Neural cell (in vitro differentiated cells): Measurements from ENCODE around the gene SECISBP2. TPM values are rescaled to one million over a fixed set of nuclear protein-coding genes. Genes with fewer than 3 reads are reported as not detected.

ENCODE experiments used
- H2AFZ ChIP-seq: fragments of 200-600, 300-800 bp; sonication (generic), shearing (Covaris generic); 2 replicates; pipeline ENCODE4 v1.6.0; 2014; ENCODE audit warnings: low read depth, mild to moderate bottlenecking, antibody characterized with exemption, low read length, moderate library complexity
- H3F3A ChIP-seq: fragments of 200-600 bp; shearing (Covaris generic); 2 replicates; pipeline ENCODE4 v1.6.1; 2016; ENCODE audit warnings: mild to moderate bottlenecking, moderate library complexity, mixed read lengths, antibody characterized with exemption, low read length; ENCODE audit not compliant: insufficient read depth, poor library complexity, severe bottlenecking
- H3K27ac ChIP-seq: fragments of 200-600, 300-800 bp; sonication (generic), shearing (Covaris generic); 2 replicates; pipeline ENCODE4 v1.5.1; 2014; ENCODE audit warnings: mild to moderate bottlenecking, low read length, moderate library complexity
- H3K27me3 ChIP-seq: fragments of 300-800, 200-600 bp; sonication (generic), shearing (Covaris generic); 2 replicates; pipeline ENCODE4 v1.6.0; 2014; ENCODE audit warnings: mild to moderate bottlenecking, low read depth, low read length, moderate library complexity; ENCODE audit not compliant: insufficient read depth
- H3K36me3 ChIP-seq: fragments of 300-800, 200-600 bp; sonication (generic), shearing (Covaris generic); 2 replicates; pipeline ENCODE4 v1.5.1; 2014; ENCODE audit warnings: mild to moderate bottlenecking, antibody characterized with exemption, low read length, moderate library complexity; ENCODE audit not compliant: insufficient read depth
- H3K4me2 ChIP-seq: fragments of 300-800, 200-600 bp; sonication (generic), shearing (Covaris generic); 2 replicates; pipeline ENCODE4 v1.6.0; 2014; ENCODE audit warnings: mild to moderate bottlenecking, low read length
- H3K4me3 ChIP-seq: fragments of 300-800, 200-600 bp; sonication (generic), shearing (Covaris generic); 2 replicates; pipeline ENCODE4 v1.5.1; 2014; ENCODE audit warnings: mild to moderate bottlenecking, low read length, moderate library complexity
- H3K79me2 ChIP-seq: fragments of 200-600 bp; shearing (Covaris generic); replicated peaks from 2 replicates; pipeline ENCODE4 v1.6.0; 2014; ENCODE audit warnings: mild to moderate bottlenecking, low read length, moderate library complexity; ENCODE audit not compliant: insufficient read depth
- H3K9ac ChIP-seq: fragments of 300-800, 200-600 bp; sonication (generic), shearing (Covaris generic); 2 replicates; pipeline ENCODE4 v1.6.1; 2016; ENCODE audit warnings: mild to moderate bottlenecking, low read length, mixed read lengths
- H3K9me2 ChIP-seq: fragments of 200-600 bp; shearing (Covaris generic); 2 replicates; pipeline ENCODE4 v1.6.1; 2016; ENCODE audit warnings: mild to moderate bottlenecking, low read length, mixed read lengths; ENCODE audit not compliant: insufficient read depth
- H3K9me3 ChIP-seq: fragments of 200-600, 300-800 bp; sonication (generic), shearing (Covaris generic); 2 replicates; pipeline ENCODE4 v1.6.1; 2016; ENCODE audit warnings: mild to moderate bottlenecking, mixed run types, low read length, moderate library complexity, mixed read lengths
- H4K20me1 ChIP-seq: fragments of 200-600 bp; shearing (Covaris generic); 2 replicates; pipeline ENCODE4 v1.6.1; 2016; ENCODE audit warnings: mild to moderate bottlenecking, mixed run types; ENCODE audit not compliant: insufficient read depth
- EP300 ChIP-seq: fragments of 450-650 bp; conservative IDR thresholded peaks from 2 replicates; pipeline ENCODE4 v1.6.1; 2014; ENCODE audit warnings: antibody characterized with exemption, mild to moderate bottlenecking, moderate library complexity; ENCODE audit not compliant: poor library complexity, severe bottlenecking
- EZH2 ChIP-seq: fragments of 200-600, 300-800 bp; shearing (Covaris generic), sonication (generic); IDR thresholded peaks from 2 replicates; pipeline ENCODE4 v1.6.1; 2014; ENCODE audit warnings: antibody characterized with exemption, low read length, borderline replicate concordance, mild to moderate bottlenecking; ENCODE audit not compliant: insufficient read depth, poor library complexity, severe bottlenecking
- MXI1 ChIP-seq: fragments of 450-650 bp; conservative IDR thresholded peaks from 2 replicates; pipeline ENCODE4 v1.6.1; 2014; ENCODE audit warnings: antibody characterized with exemption, mild to moderate bottlenecking; ENCODE audit not compliant: poor library complexity, severe bottlenecking
- POLR2AphosphoS5 ChIP-seq: IDR thresholded peaks from 2 replicates; pipeline ENCODE4 v1.6.1; 2012
- RAD21 ChIP-seq: fragments of 450-650 bp; conservative IDR thresholded peaks from 2 replicates; pipeline ENCODE4 v1.6.1; 2014; ENCODE audit warnings: antibody characterized with exemption, mild to moderate bottlenecking, moderate library complexity
- SMC3 ChIP-seq: fragments of 450-650 bp; conservative IDR thresholded peaks from 2 replicates; pipeline ENCODE4 v1.6.1; 2014; ENCODE audit warnings: antibody characterized with exemption, mild to moderate bottlenecking, moderate library complexity; ENCODE audit not compliant: poor library complexity
- TAF1 ChIP-seq: IDR thresholded peaks from 2 replicates; pipeline ENCODE4 v1.6.1; 2012; ENCODE audit warnings: low read depth
- polyA plus RNA-seq: library from polyadenylated mRNA; depleted of rRNA; stranded (reverse); fragments of >200 nt; gene quantifications from 2 replicates; pipeline ENCODE4 v1.2.3, GENCODE V29; 2014
- TF ChIP-seq, protein P1 (sequence below): IDR thresholded peaks from 2 replicates; pipeline ENCODE4 v1.6.1; 2012; ENCODE audit warnings: borderline replicate concordance
- TF ChIP-seq, protein P2 (sequence below): fragments of 450-650 bp; IDR thresholded peaks from 2 replicates; pipeline ENCODE4 v1.5.1; 2014; ENCODE audit warnings: antibody characterized with exemption, mild to moderate bottlenecking, moderate library complexity; ENCODE audit not compliant: poor library complexity, severe bottlenecking

Gene SECISBP2
- polyA plus RNA-seq, 1 donor from 2014 or later: 121 TPM

DNA sequence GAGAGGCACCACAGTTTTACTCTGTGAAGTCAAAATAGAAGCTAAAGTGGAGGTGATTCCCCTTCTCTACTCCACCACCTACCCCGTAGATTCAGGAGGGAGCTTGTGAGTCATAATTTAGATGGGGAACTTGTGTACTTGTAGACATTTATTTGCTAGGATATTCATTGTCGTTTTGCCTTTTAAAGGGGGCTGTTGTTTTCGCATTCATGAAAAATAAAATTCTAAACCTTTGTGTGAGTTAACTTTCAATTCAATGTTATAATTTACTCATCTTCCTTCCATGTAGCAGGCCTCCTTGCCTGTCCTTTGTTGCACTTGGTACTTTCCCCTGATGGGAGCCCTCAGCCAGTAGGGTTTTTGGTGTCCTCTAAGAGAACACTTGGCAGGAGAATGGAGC, 22.0 kb downstream of the SECISBP2 start:
- Histone ChIP-seq H3K9me2 (no peaks in the 10 kb centered on the region), H3K9me3 (no peaks in the 10 kb centered on the region), H3K27me3 (no peaks in the 10 kb centered on the region), H4K20me1 (no peaks in the 10 kb centered on the region), H3K9ac (no peak overlapping the region), H3F3A (no peaks in the 10 kb centered on the region), H2AFZ (no peak overlapping the region), H3K4me3 (no peak overlapping the region), H3K36me3 (peaks cover 38% of the 10 kb centered on the region), H3K79me2 (peaks cover 2% of the 10 kb centered on the region), H3K4me2 (no peak overlapping the region), H3K27ac (no peak overlapping the region)
- no peak for TF ChIP-seq MXI1
- TF ChIP-seq, protein P1, sequence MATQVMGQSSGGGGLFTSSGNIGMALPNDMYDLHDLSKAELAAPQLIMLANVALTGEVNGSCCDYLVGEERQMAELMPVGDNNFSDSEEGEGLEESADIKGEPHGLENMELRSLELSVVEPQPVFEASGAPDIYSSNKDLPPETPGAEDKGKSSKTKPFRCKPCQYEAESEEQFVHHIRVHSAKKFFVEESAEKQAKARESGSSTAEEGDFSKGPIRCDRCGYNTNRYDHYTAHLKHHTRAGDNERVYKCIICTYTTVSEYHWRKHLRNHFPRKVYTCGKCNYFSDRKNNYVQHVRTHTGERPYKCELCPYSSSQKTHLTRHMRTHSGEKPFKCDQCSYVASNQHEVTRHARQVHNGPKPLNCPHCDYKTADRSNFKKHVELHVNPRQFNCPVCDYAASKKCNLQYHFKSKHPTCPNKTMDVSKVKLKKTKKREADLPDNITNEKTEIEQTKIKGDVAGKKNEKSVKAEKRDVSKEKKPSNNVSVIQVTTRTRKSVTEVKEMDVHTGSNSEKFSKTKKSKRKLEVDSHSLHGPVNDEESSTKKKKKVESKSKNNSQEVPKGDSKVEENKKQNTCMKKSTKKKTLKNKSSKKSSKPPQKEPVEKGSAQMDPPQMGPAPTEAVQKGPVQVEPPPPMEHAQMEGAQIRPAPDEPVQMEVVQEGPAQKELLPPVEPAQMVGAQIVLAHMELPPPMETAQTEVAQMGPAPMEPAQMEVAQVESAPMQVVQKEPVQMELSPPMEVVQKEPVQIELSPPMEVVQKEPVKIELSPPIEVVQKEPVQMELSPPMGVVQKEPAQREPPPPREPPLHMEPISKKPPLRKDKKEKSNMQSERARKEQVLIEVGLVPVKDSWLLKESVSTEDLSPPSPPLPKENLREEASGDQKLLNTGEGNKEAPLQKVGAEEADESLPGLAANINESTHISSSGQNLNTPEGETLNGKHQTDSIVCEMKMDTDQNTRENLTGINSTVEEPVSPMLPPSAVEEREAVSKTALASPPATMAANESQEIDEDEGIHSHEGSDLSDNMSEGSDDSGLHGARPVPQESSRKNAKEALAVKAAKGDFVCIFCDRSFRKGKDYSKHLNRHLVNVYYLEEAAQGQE: no peak
- TF ChIP-seq, protein P2, sequence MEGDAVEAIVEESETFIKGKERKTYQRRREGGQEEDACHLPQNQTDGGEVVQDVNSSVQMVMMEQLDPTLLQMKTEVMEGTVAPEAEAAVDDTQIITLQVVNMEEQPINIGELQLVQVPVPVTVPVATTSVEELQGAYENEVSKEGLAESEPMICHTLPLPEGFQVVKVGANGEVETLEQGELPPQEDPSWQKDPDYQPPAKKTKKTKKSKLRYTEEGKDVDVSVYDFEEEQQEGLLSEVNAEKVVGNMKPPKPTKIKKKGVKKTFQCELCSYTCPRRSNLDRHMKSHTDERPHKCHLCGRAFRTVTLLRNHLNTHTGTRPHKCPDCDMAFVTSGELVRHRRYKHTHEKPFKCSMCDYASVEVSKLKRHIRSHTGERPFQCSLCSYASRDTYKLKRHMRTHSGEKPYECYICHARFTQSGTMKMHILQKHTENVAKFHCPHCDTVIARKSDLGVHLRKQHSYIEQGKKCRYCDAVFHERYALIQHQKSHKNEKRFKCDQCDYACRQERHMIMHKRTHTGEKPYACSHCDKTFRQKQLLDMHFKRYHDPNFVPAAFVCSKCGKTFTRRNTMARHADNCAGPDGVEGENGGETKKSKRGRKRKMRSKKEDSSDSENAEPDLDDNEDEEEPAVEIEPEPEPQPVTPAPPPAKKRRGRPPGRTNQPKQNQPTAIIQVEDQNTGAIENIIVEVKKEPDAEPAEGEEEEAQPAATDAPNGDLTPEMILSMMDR: no peak
- no peak for TF ChIP-seq RAD21
- no peak for TF ChIP-seq POLR2AphosphoS5
- no peak for TF ChIP-seq EP300
- TF ChIP-seq TAF1: no peak
- TF ChIP-seq EZH2: no peak
- TF ChIP-seq SMC3: no peak

DNA sequence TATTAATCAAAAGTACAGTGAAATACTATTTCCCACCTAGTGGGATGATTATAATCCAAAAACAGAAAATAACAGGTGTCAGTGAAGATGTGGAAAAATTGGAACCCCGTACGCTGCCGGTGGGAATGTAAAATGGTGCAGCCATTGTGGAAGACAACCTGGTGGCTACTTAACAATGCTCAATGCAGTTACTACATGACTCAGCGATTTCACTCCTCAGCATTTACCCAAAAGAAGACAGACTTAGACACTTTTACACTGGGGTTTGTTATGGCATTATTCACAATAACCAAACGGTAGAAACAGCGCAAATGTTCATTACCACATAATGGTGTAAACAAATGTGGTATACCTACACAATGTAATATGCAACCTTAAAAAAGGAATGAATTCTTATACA, 23.9 kb downstream of the SECISBP2 start:
- Histone ChIP-seq H3K9ac (no peak overlapping the region), H3K4me3 (no peak overlapping the region), H3K9me3 (no peaks in the 10 kb centered on the region), H2AFZ (no peak overlapping the region), H3K27ac (no peak overlapping the region), H3K79me2 (peaks cover 2% of the 10 kb centered on the region), H3K9me2 (no peaks in the 10 kb centered on the region), H3F3A (no peaks in the 10 kb centered on the region), H4K20me1 (no peaks in the 10 kb centered on the region), H3K4me2 (no peak overlapping the region), H3K27me3 (no peaks in the 10 kb centered on the region), H3K36me3 (peaks cover 40% of the 10 kb centered on the region)
- TF ChIP-seq EZH2 (no peak), POLR2AphosphoS5 (no peak), EP300 (no peak), RAD21 (no peak), SMC3 (no peak), TAF1 (no peak), MXI1 (no peak)
- TF ChIP-seq, protein P2: no peak
- TF ChIP-seq, protein P1: no peak
